Fibroblast of lung (primary cell): ENCODE data around the gene C1orf116.

Source experiments
- EZH2 ChIP-seq: IDR thresholded peaks from 2 replicates; pipeline ENCODE4 v1.5.1; 2012; ENCODE audit warnings: low read length, control low read depth, mild to moderate bottlenecking; ENCODE audit errors: missing control alignments
- TF ChIP-seq, protein P1 (sequence below), 2 donors: IDR thresholded peaks in 1 of 2; conservative IDR thresholded peaks in 1 of 2; 1 replicate in 1 of 2; 2 replicates in 1 of 2; pipeline ENCODE4 v1.5.1; 2011 to 2012; ENCODE audit warnings: low read length in 2 of 2, control low read depth in 1 of 2, inconsistent platforms in 1 of 2, low read depth in 1 of 2, mild to moderate bottlenecking in 1 of 2

DNA sequence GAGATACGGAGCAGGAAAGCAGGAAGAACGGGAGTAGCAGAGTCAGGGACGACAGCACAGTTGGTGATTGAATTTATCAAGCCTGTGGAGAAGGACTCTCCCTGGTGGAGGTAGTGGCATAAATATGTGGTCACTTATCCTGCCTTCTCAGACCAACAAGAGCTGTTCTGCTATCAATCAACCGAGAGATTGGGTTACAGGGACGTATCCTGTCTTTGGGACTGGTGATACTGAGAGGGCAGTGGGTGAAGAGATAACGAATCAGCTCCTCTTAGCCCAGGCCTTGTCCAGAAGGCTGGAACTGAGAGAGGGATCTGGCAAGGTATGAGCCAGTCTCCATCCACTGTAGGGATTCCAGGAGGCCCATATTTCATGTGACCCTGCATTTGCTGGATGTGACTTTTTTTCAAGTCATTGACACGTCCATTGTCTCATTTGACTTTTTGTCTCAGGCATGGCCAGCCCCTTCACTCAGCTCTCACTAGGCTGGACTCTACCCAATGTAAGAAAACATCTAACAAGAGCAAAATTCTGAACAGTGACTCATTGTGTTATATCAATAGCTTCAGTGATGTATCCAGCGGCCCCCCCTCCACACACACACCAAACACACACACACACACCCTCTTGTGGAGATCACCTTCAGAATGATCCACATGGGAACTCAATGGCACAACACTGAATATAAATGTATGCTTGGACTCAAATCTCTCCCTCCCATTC lies 11.3 kb downstream of the C1orf116 start:
- TF ChIP-seq, protein P1, sequence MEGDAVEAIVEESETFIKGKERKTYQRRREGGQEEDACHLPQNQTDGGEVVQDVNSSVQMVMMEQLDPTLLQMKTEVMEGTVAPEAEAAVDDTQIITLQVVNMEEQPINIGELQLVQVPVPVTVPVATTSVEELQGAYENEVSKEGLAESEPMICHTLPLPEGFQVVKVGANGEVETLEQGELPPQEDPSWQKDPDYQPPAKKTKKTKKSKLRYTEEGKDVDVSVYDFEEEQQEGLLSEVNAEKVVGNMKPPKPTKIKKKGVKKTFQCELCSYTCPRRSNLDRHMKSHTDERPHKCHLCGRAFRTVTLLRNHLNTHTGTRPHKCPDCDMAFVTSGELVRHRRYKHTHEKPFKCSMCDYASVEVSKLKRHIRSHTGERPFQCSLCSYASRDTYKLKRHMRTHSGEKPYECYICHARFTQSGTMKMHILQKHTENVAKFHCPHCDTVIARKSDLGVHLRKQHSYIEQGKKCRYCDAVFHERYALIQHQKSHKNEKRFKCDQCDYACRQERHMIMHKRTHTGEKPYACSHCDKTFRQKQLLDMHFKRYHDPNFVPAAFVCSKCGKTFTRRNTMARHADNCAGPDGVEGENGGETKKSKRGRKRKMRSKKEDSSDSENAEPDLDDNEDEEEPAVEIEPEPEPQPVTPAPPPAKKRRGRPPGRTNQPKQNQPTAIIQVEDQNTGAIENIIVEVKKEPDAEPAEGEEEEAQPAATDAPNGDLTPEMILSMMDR (conservative IDR thresholded peaks at IDR 0.05 in 1 of 2, IDR thresholded peaks at IDR 0.05 in 1 of 2; ENCODE audit: low read depth in 1 of 2, low read length in 2 of 2), result no peak
- TF ChIP-seq EZH2, result no peak
